WTC11 (cell line): Measurements from ENCODE around the gene AQP7. TPM values are rescaled to one million over a fixed set of nuclear protein-coding genes. Genes with fewer than 3 reads are reported as not detected.

Experiments
- ATAC-seq: fragments of 200-7000 bp; cut with Tn5 transposase; 2 replicates; pipeline ENCODE4 v1.10.0; 2021; ENCODE audit warnings: mild to moderate bottlenecking, moderate library complexity
- CTCF ChIA-PET: fragments of 300-600 bp; sonication (Branson Sonifier 250); formaldehyde crosslinking; loops from one replicate; lab custom pipeline; 2021; ENCODE audit warnings: antibody characterized with exemption; lab: Charles Lee
- POLR2A ChIA-PET: fragments of 350-600 bp; sonication (Branson Sonifier 250); formaldehyde crosslinking; loops from one replicate; lab custom pipeline; 2021; ENCODE audit warnings: antibody characterized with exemption; lab: Charles Lee
- DNase-seq: peaks from one replicate; pipeline ENCODE4 v3.0.0; 2021; ENCODE audit warnings: low spot score
- H3K27ac Mint-ChIP-seq: 2 replicates; pipeline ENCODE4 v1.8.0; 2021; ENCODE audit warnings: mixed read lengths
- H3K27me3 Mint-ChIP-seq: 2 replicates; pipeline ENCODE4 v1.8.0; 2021; ENCODE audit warnings: low read depth, mild to moderate bottlenecking, moderate library complexity, mixed read lengths
- H3K36me3 Mint-ChIP-seq: 2 replicates; pipeline ENCODE4 v1.8.0; 2021; ENCODE audit warnings: mixed read lengths
- H3K4me1 Mint-ChIP-seq: 2 replicates; pipeline ENCODE4 v1.8.0; 2022; ENCODE audit warnings: mixed read lengths
- H3K4me3 Mint-ChIP-seq: 2 replicates; pipeline ENCODE4 v1.8.0; 2021; ENCODE audit warnings: mild to moderate bottlenecking, moderate library complexity, mixed read lengths
- H3K9me3 Mint-ChIP-seq: 2 replicates; pipeline ENCODE4 v1.8.0; 2021; ENCODE audit warnings: mixed read lengths
- AR ChIP-seq: fragments of 250-450 bp; sonication (Bioruptor Pico); IDR thresholded peaks from 2 replicates; pipeline ENCODE4 v1.9.0; 2021; ENCODE audit warnings: mild to moderate bottlenecking
- E2F1 ChIP-seq: sonication (generic); formaldehyde crosslinking; IDR thresholded peaks from 2 replicates; pipeline ENCODE4 v1.8.0; 2022; ENCODE audit warnings: mild to moderate bottlenecking, missing genetic modification reagents
- FOXP1 ChIP-seq: sonication (generic); formaldehyde crosslinking; IDR thresholded peaks from 2 replicates; pipeline ENCODE4 v1.8.0; 2022; ENCODE audit warnings: missing genetic modification reagents, mild to moderate bottlenecking, moderate library complexity, borderline replicate concordance
- IRF1 ChIP-seq: sonication (generic); formaldehyde crosslinking; IDR thresholded peaks from 2 replicates; pipeline ENCODE4 v1.8.0; 2023; ENCODE audit warnings: missing genetic modification reagents
- MAX ChIP-seq: sonication (generic); formaldehyde crosslinking; IDR thresholded peaks from 2 replicates; pipeline ENCODE4 v1.8.0; 2022; ENCODE audit warnings: mild to moderate bottlenecking, missing genetic modification reagents
- MXD4 ChIP-seq: fragments of 250-450 bp; sonication (Bioruptor Pico); IDR thresholded peaks from 2 replicates; pipeline ENCODE4 v1.8.0; 2021; ENCODE audit warnings: mild to moderate bottlenecking, moderate library complexity, borderline replicate concordance
- NFYB ChIP-seq: sonication (generic); formaldehyde crosslinking; conservative IDR thresholded peaks from 2 replicates; pipeline ENCODE4 v1.8.0; 2022; ENCODE audit warnings: low read depth, missing genetic modification reagents
- RORB ChIP-seq: fragments of 250-450 bp; sonication (Bioruptor Pico); IDR thresholded peaks from 2 replicates; pipeline ENCODE4 v1.9.0; 2021; ENCODE audit warnings: mild to moderate bottlenecking
- SMAD3 ChIP-seq: sonication (generic); formaldehyde crosslinking; IDR thresholded peaks from 2 replicates; pipeline ENCODE4 v1.8.0; 2022; ENCODE audit warnings: missing genetic modification reagents, mild to moderate bottlenecking, borderline replicate concordance
- ZNF263 ChIP-seq: sonication (generic); formaldehyde crosslinking; IDR thresholded peaks from 2 replicates; pipeline ENCODE4 v1.8.1; 2022; ENCODE audit warnings: low read depth, mild to moderate bottlenecking, moderate library complexity, missing genetic modification reagents
- ZNF425 ChIP-seq: fragments of 250-450 bp; sonication (Bioruptor Pico); conservative IDR thresholded peaks from 2 replicates; pipeline ENCODE4 v1.9.0; 2021; ENCODE audit warnings: mild to moderate bottlenecking
- total RNA-seq: library from RNA; stranded (reverse); gene quantifications from 3 replicates; pipeline ENCODE4 v1.2.3, GENCODE V29; 2021

Gene AQP7
- total RNA-seq, 1 experiment from 2014 or later, result 0.17 TPM

GRCh38 chr9:33381231-33381791 lies 21.1 kb downstream of the AQP7 start (continued):
- peak; percentile 42; the same call in 1 of the 2 replicates for TF ChIP-seq FOXP1 (CRISPR knock-in tag)
- no peak for TF ChIP-seq ZNF263 (CRISPR knock-in tag)
- TF ChIP-seq E2F1 (CRISPR knock-in tag), result no peak

GRCh38 chr9:33380390-33381094 lies 21.8 kb downstream of the AQP7 start:
- CTCF ChIA-PET, result interaction anchor here (0.5 to 5.0 kb wide), 6 partner anchors 23 to 920 kb away, joined by 4 to 43 read pairs (median 12); partner anchors contain the start of genes AQP3 and AQP7
- Mint-ChIP-seq H3K36me3 (no peaks in the 10 kb centered on the region), H3K4me3 (no peak overlapping the region)
- no peak for TF ChIP-seq SMAD3 (CRISPR knock-in tag)
- no peak for TF ChIP-seq RORB (CRISPR knock-in tag)
- TF ChIP-seq NFYB, result no peak
- no peak for TF ChIP-seq IRF1 (CRISPR knock-in tag)
- TF ChIP-seq, all 79 proteins: peak for 0
- peaks cover 26% of the 10 kb centered on the region for H3K4me1 Mint-ChIP-seq
- DNase-seq, result no peak
- peak overlapping the region; percentile 43 for H3K27ac Mint-ChIP-seq
- ATAC-seq, result no peak; the same call in 1 of the 2 replicates
- no peaks in the 10 kb centered on the region for H3K27me3 Mint-ChIP-seq
- no peaks in the 10 kb centered on the region for H3K9me3 Mint-ChIP-seq
- POLR2A ChIA-PET, result interaction anchor here (1.0 kb wide), 1 partner anchor 10 kb away, joined by 3 read pairs; no protein-coding TSS in a partner anchor

- CTCF ChIA-PET, result interaction anchor here (0.5 to 5.0 kb wide), 4 partner anchors 36 to 921 kb away, joined by 4 to 43 read pairs (median 21); partner anchors contain the start of gene AQP3
- no peak for ATAC-seq
- H3K4me1 Mint-ChIP-seq, result peaks cover 31% of the 10 kb centered on the region
- H3K4me3 Mint-ChIP-seq, result no peak overlapping the region
- TF ChIP-seq MXD4 (CRISPR knock-in tag) (no peak), MAX (CRISPR knock-in tag) (no peak), AR (no peak), ZNF425 (CRISPR knock-in tag) (no peak)
- TF ChIP-seq, all 79 proteins: peak for 0
- POLR2A ChIA-PET, result no interaction called here
- H3K27me3 Mint-ChIP-seq, result no peaks in the 10 kb centered on the region
- H3K27ac Mint-ChIP-seq, result 0 out of 2 replicates have a peak overlapping the region, but pooled peaks have one; percentile 41
- H3K36me3 Mint-ChIP-seq, result no peaks in the 10 kb centered on the region
- DNase-seq, result no peak
- H3K9me3 Mint-ChIP-seq, result no peaks in the 10 kb centered on the region
These were observed 22.5 kb downstream of the AQP7 start for GRCh38 chr9:33379666-33380389.
